IMR-90 (cell line): Measurements from ENCODE around the gene HOXB6. TPM values are rescaled to one million over a fixed set of nuclear protein-coding genes. Genes with fewer than 3 reads are reported as not detected.
A peak's percentile ranks its signal among the peaks of the same experiment; 100 is the strongest.

Experiments used
- ATAC-seq: fragments of 200-7000 bp; cut with Tn5 transposase; 2 replicates; pipeline ENCODE4 v1.9.1; 2020; ENCODE audit warnings: low read depth, mild to moderate bottlenecking, moderate library complexity
- BruUV-seq: library from RNA; stranded (reverse); fragments of 400-500 nt; replicated peaks from 2 replicates; lab custom pipeline; 2021; lab: Mats Ljungman, UMichigan
- CTCF ChIA-PET: fragments of 300-600 bp; formaldehyde crosslinking; extraction: SDS; loops from one replicate; lab custom pipeline; 2021; ENCODE audit warnings: antibody characterized with exemption; lab: Yijun Ruan, JAX
- POLR2A ChIA-PET: fragments of 300-600 bp; sonication (Branson Sonifier 250); formaldehyde crosslinking; loops from one replicate; lab custom pipeline; 2022; ENCODE audit warnings: antibody characterized with exemption; ENCODE audit not compliant: unreplicated experiment; lab: Charles Lee
- DNase-seq: peaks from one replicate; pipeline ENCODE4 v3.0.0; 2013
- H2AFZ ChIP-seq: replicated peaks from 2 replicates; pipeline ENCODE3; 2013; ENCODE audit warnings: low read length, mild to moderate bottlenecking; ENCODE audit not compliant: poor library complexity
- H2AK5ac ChIP-seq: 2 replicates; pipeline ENCODE4 v1.6.1; 2013; ENCODE audit warnings: low read depth, low read length, inconsistent platforms
- H2AK9ac ChIP-seq: replicated peaks from 2 replicates; pipeline ENCODE3; 2013; ENCODE audit warnings: mild to moderate bottlenecking, low read depth, low read length, moderate library complexity; ENCODE audit not compliant: poor library complexity
- H2BK120ac ChIP-seq: 2 replicates; pipeline ENCODE4 v1.6.1; 2013; ENCODE audit warnings: low read depth, low read length, inconsistent platforms
- H2BK15ac ChIP-seq: 3 replicates; pipeline ENCODE4 v1.6.1; 2013; ENCODE audit warnings: low read depth, low read length, inconsistent platforms
- H2BK20ac ChIP-seq: 2 replicates; pipeline ENCODE4 v1.6.1; 2013; ENCODE audit warnings: low read depth, mild to moderate bottlenecking, inconsistent platforms, low read length, moderate library complexity
- H2BK5ac ChIP-seq: 2 replicates; pipeline ENCODE4 v1.6.1; 2013; ENCODE audit warnings: mild to moderate bottlenecking, low read depth, low read length, inconsistent platforms; ENCODE audit not compliant: poor library complexity, severe bottlenecking
- H3K14ac ChIP-seq: replicated peaks from 2 replicates; pipeline ENCODE4 v1.6.1; 2013; ENCODE audit warnings: low read depth, low read length, inconsistent platforms
- H3K18ac ChIP-seq: 2 replicates; pipeline ENCODE4 v1.6.1; 2013; ENCODE audit warnings: low read depth, low read length, control low read depth
- H3K23ac ChIP-seq: 2 replicates; pipeline ENCODE4 v1.6.1; 2013; ENCODE audit warnings: low read depth, low read length, inconsistent platforms
- H3K27ac ChIP-seq: 2 replicates; pipeline ENCODE4 v1.5.1; 2013; ENCODE audit warnings: mild to moderate bottlenecking, control low read depth, low read length; ENCODE audit not compliant: insufficient read depth
- H3K27me3 ChIP-seq: 2 replicates; pipeline ENCODE4 v1.6.1; 2013; ENCODE audit warnings: low read length; ENCODE audit not compliant: control insufficient read depth, insufficient read depth
- H3K36me3 ChIP-seq: 2 replicates; pipeline ENCODE4 v1.6.1; 2013; ENCODE audit warnings: low read length, mixed read lengths; ENCODE audit not compliant: control insufficient read depth, insufficient read depth
- H3K4ac ChIP-seq: 2 replicates; pipeline ENCODE4 v1.6.1; 2013; ENCODE audit warnings: low read depth, low read length, inconsistent platforms
- H3K4me1 ChIP-seq: 2 replicates; pipeline ENCODE4 v1.6.1; 2013; ENCODE audit warnings: low read length, mixed read lengths; ENCODE audit not compliant: control insufficient read depth, insufficient read depth
- H3K4me2 ChIP-seq: 2 replicates; pipeline ENCODE4 v1.6.1; 2013; ENCODE audit warnings: low read depth, mild to moderate bottlenecking, control low read depth, low read length, moderate library complexity
- H3K4me3 ChIP-seq: 2 replicates; pipeline ENCODE4 v1.5.1; 2013; ENCODE audit warnings: low read depth, mild to moderate bottlenecking, control low read depth, low read length, moderate library complexity; ENCODE audit not compliant: insufficient read depth
- H3K56ac ChIP-seq: 2 replicates; pipeline ENCODE4 v1.6.1; 2013; ENCODE audit warnings: low read length, inconsistent platforms; ENCODE audit not compliant: insufficient read depth; ENCODE audit errors: extremely low read depth
- H3K79me1 ChIP-seq, 2 experiments: 2 replicates each; pipeline ENCODE4 v1.6.1; 2013; ENCODE audit warnings: low read length in 2 of 2, inconsistent platforms in 1 of 2, low read depth in 1 of 2
- H3K9ac ChIP-seq: 2 replicates; pipeline ENCODE4 v1.6.1; 2013; ENCODE audit warnings: low read depth, low read length, control low read depth
- H3K9me1 ChIP-seq: 2 replicates; pipeline ENCODE4 v1.6.1; 2013; ENCODE audit warnings: low read length, inconsistent platforms; ENCODE audit not compliant: insufficient read depth
- H3K9me3 ChIP-seq: 2 replicates; pipeline ENCODE4 v1.6.1; 2013; ENCODE audit warnings: low read length; ENCODE audit not compliant: control insufficient read depth, insufficient read depth
- H4K20me1 ChIP-seq: 2 replicates; pipeline ENCODE4 v1.6.1; 2013; ENCODE audit warnings: low read length, inconsistent platforms; ENCODE audit not compliant: insufficient read depth
- H4K5ac ChIP-seq: 2 replicates; pipeline ENCODE4 v1.6.1; 2013; ENCODE audit warnings: mild to moderate bottlenecking, low read depth, low read length, control low read depth
- H4K8ac ChIP-seq, 2 experiments: 2 replicates each; pipeline ENCODE4 v1.6.1; 2013; ENCODE audit warnings: low read depth in 2 of 2, low read length in 2 of 2, control low read depth in 1 of 2, inconsistent platforms in 1 of 2
- H4K91ac ChIP-seq: 2 replicates; pipeline ENCODE4 v1.6.1; 2013; ENCODE audit warnings: low read depth, low read length, inconsistent platforms; ENCODE audit not compliant: insufficient read depth
- CEBPB ChIP-seq: IDR thresholded peaks from 2 replicates; pipeline ENCODE4 v1.6.1; 2012; ENCODE audit warnings: low read depth, low read length, improper control_type of control experiment
- FOS ChIP-seq: fragments of 150-350 bp; IDR thresholded peaks from 2 replicates; pipeline ENCODE4 v1.6.1; 2016; ENCODE audit warnings: low read depth, low read length
- WGBS, 2 experiments: methylation state at CpG; one replicate each; pipeline versions ENCODE4 v1.1.5 to v1.1.7; 2013; ENCODE audit warnings: missing lambda C conversion rate in 2 of 2; ENCODE audit not compliant: insufficient read length in 1 of 2; ENCODE audit errors: extremely low coverage in 2 of 2; 5-methylcytosine and 5-hydroxymethylcytosine counted together
- dilution Hi-C: fragments of 300-500 bp; cut with HindIII; formaldehyde crosslinking; loops from one replicate; pipeline ENCODE4 v1.14.3; 2018; ENCODE audit warnings: low sequenced_read_pairs; ENCODE audit not compliant: unreplicated experiment
- in situ Hi-C: fragments of 300-500 bp; cut with MboI; formaldehyde crosslinking; loops from 3 replicates; pipeline ENCODE4 v1.14.3; 2019; ENCODE audit warnings: low sequenced_read_pairs, inconsistent platforms, mixed read lengths
- intact Hi-C: fragments of 100-400 bp; cut with micrococcal nuclease; formaldehyde crosslinking; loops from 2 replicates; pipeline ENCODE4 v1.10.0; 2022
- polyA plus RNA-seq, 3 experiments: library from polyadenylated mRNA; depleted of rRNA; stranded (reverse); fragments of >200 nt; gene quantifications; 2 replicates each; pipeline ENCODE4 v1.2.3, GENCODE V29; 2012; ENCODE audit warnings: low replicate concordance in 1 of 3
- total RNA-seq: library from RNA; depleted of rRNA; stranded (reverse); fragments of >200 nt; gene quantifications from 2 replicates; pipeline ENCODE4 v1.2.3, GENCODE V29; 2012

Gene HOXB6
- total and polyA plus RNA-seq, 2 of the 4 experiments (the other 2 are of a cell fraction) = 11.1 to 42.2 TPM

DNA sequence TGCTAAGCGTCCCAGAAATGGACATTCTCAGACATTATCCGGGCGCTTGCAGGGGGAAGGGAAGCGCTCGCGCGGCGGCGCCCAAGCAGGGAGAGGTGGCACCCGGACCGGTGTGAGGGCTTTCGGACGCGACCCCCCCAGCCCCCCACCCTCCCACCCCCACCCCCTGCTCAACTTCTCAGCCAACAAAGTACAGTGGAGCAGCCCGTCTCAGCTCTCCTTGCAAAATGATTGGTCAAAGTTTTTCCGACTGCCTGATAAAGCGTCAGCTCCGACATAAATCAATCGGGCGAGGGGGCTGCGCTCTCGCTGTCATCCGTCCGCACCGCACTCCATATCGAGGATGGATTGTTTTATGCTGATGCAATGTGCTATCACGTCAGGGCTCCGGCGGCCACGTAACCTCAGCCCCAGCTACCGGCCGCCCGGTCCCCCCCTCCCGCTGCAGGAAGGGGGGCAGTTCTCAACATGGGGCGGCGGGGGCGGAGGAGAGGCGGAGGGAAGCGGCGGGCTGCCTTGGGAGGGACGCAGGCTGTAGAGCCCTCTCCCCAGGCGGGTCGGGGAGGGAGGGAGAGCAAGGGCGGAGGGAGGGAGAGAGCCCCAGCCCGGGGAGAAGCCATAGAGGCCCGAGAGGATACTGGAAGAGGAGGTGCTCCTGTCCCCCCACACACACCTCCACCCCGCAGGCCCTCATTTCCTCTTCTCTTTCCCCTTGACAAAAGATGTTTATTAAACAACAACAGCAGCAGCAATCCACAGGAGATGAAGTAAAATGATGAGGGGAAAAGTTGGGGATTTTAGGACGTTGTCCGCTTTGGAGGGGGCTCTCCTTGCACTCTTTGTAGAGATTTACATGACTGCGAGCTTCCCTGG is 21.7 kb upstream of the HOXB6 start, which contains the start of gene HOXB9:
Gene HOXB9 (minus strand): TSS at position 114 of the 873 bp plus-strand sequence. CDS start 89 bp downstream, at position 25.
- dilution Hi-C loops = no loop called here
- Histone ChIP-seq H3K27me3 (peaks cover 98% of the 10 kb centered on the region), H3K4me2 (peak within 1 kb of the TSS; percentile 91), H2AK5ac (no peak within 1 kb of the TSS), H3K9me1 (no peaks in the 10 kb centered on the region; the same call in 1 of the 2 replicates), H4K8ac (no peak within 1 kb of the TSS), H3K18ac (no peak within 1 kb of the TSS), H3K4me1 (no peaks in the 10 kb centered on the region; the same call in 1 of the 2 replicates), H2AFZ (peak within 1 kb of the TSS; percentile 64), H4K91ac (no peak within 1 kb of the TSS), H3K4me3 (peak within 1 kb of the TSS; percentile 38), H2BK20ac (no peak within 1 kb of the TSS), H3K14ac (no peak within 1 kb of the TSS), H3K27ac (no peak within 1 kb of the TSS), H4K5ac (no peak within 1 kb of the TSS), H3K23ac (0 out of 2 replicates have a peak within 1 kb of the TSS, but pooled peaks have one; percentile 24), H3K9ac (no peak within 1 kb of the TSS), H2BK120ac (no peak within 1 kb of the TSS), H3K79me1 (no peaks in the 10 kb centered on the region), H2AK9ac (peak within 1 kb of the TSS; percentile 78), H4K20me1 (peaks cover 12% of the 10 kb centered on the region; the same call in 1 of the 2 replicates), H3K9me3 (peaks cover 28% of the 10 kb centered on the region), H3K36me3 (no peaks in the 10 kb centered on the region), H2BK5ac (no peak within 1 kb of the TSS), H3K56ac (no peak within 1 kb of the TSS), H3K4ac (no peak within 1 kb of the TSS), H2BK15ac (no peak within 1 kb of the TSS)
- ChIA-PET CTCF (interaction anchor here (1.3 kb wide), 1 partner anchor 10 kb away, joined by 4 read pairs; no protein-coding TSS in a partner anchor), POLR2A (interaction anchor here (0.7 kb wide), 1 partner anchor 39 kb away, joined by 3 read pairs; no protein-coding TSS in a partner anchor)
- WGBS, 2 experiments = 20% methylated on average over 1 of the region's 50 CpGs; no CpG with 5 or more reads in 1 of the 2 experiments
- in situ Hi-C loops = loop anchor here (10.0 kb wide), 1 partner anchor 462 kb away; no protein-coding TSS in a partner anchor
- BruUV-seq = no TSS peak
- intact Hi-C loops = no loop called here
- DNase-seq (peak; percentile 47), ATAC-seq (peak; percentile 12; the same call in 1 of the 2 replicates)
- TF ChIP-seq FOS (no peak), CEBPB (peak; percentile 65)
